BJ (cell line): ENCODE results near the gene CRYGS. TPM values are rescaled to one million over a fixed set of nuclear protein-coding genes. Genes with fewer than 3 reads are reported as not detected.
"Not testable (repeated sequence)": the region's sequence is repeated elsewhere in the genome, so short reads cannot be mapped to it uniquely, and the experiment has no call there.

Experiments used
- CTCF ChIA-PET: fragments of 350-600 bp; formaldehyde crosslinking; extraction: SDS; loops from one replicate; lab custom pipeline; 2021; ENCODE audit warnings: antibody characterized with exemption, inconsistent platforms; lab: Yijun Ruan, JAX
- POLR2A ChIA-PET: fragments of 300-600 bp; sonication (Branson Sonifier 250); formaldehyde crosslinking; extraction: SDS; loops from one replicate; lab custom pipeline; 2021; ENCODE audit warnings: antibody characterized with exemption; lab: Charles Lee
- DNase-seq: peaks from one replicate; pipeline ENCODE4 v3.0.0-alpha.2; 2011; ENCODE audit warnings: low read depth
- H3K27me3 ChIP-seq: 2 replicates; pipeline ENCODE4 v1.6.0; 2011; ENCODE audit warnings: low read length; ENCODE audit not compliant: control insufficient read depth, insufficient read depth
- H3K36me3 ChIP-seq: 2 replicates; pipeline ENCODE4 v1.5.1; 2011; ENCODE audit warnings: low read length; ENCODE audit not compliant: control insufficient read depth, insufficient read depth
- H3K4me3 ChIP-seq: 2 replicates; pipeline ENCODE4 v1.5.1; 2011; ENCODE audit warnings: low read depth, mild to moderate bottlenecking, control low read depth, low read length
- polyA plus RNA-seq: library from polyadenylated mRNA; depleted of rRNA; stranded (reverse); fragments of >200 nt; gene quantifications from 2 replicates; pipeline ENCODE4 v1.2.3, GENCODE V29; 2011
- TF ChIP-seq, protein P1 (sequence below): IDR thresholded peaks from 2 replicates; pipeline ENCODE4 v1.5.1; 2011; ENCODE audit warnings: low read depth, mild to moderate bottlenecking, control low read depth, inconsistent platforms, low read length, moderate library complexity; ENCODE audit not compliant: insufficient read depth

Gene CRYGS
- polyA plus RNA-seq, 1 experiment = 1.9 TPM

DNA sequence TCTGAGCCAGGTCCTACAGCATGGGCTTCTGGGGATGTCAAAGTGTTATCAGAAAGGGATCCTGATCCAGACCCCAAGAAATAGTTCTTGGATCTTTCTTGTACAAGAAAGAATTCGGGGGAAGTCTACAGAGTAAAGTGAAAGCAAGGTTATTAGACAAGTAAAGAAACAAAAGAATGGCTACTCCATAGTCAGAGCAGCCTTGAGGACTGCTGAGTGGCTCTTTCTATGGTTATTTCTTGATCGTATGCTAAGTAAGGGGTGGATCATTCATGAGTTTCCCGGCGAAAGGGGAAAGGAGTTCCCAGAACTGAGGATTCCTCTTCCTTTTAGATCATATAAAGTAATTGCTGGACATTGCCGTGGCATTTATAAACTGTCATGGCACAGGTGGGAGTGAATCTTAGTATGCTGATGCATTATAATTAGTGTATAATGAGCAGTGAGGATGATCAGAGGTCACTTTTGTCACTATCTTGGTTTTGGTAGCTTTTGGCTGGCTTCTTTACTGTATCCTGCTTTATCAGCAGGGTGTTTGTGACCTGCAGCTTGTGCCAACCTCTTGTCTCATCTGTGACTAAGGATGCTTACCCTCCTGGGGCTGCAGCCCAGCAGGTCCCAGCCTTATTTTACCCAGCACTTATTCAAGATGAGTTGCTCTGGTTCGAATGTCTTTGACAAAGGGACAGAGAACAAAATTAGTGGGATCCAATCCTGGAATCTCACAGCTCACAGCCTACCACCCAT lies 41.0 kb downstream of the CRYGS start:
- CTCF ChIA-PET = no interaction called here
- TF ChIP-seq, protein P1, sequence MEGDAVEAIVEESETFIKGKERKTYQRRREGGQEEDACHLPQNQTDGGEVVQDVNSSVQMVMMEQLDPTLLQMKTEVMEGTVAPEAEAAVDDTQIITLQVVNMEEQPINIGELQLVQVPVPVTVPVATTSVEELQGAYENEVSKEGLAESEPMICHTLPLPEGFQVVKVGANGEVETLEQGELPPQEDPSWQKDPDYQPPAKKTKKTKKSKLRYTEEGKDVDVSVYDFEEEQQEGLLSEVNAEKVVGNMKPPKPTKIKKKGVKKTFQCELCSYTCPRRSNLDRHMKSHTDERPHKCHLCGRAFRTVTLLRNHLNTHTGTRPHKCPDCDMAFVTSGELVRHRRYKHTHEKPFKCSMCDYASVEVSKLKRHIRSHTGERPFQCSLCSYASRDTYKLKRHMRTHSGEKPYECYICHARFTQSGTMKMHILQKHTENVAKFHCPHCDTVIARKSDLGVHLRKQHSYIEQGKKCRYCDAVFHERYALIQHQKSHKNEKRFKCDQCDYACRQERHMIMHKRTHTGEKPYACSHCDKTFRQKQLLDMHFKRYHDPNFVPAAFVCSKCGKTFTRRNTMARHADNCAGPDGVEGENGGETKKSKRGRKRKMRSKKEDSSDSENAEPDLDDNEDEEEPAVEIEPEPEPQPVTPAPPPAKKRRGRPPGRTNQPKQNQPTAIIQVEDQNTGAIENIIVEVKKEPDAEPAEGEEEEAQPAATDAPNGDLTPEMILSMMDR = no peak
- no peak for DNase-seq
- POLR2A ChIA-PET = no interaction called here
- Histone ChIP-seq H3K4me3 (no peak overlapping the region), H3K36me3 (no peaks in the 10 kb centered on the region), H3K27me3 (peaks cover 3% of the 10 kb centered on the region)

GRCh38 chr3:186502138-186502948 lies 41.8 kb downstream of the CRYGS start:
- Histone ChIP-seq H3K27me3 (peaks cover 3% of the 10 kb centered on the region), H3K36me3 (no peaks in the 10 kb centered on the region), H3K4me3 (no peak overlapping the region)
- DNase-seq = no peak
- POLR2A ChIA-PET = no interaction called here
- TF ChIP-seq, protein P1 = no peak
- CTCF ChIA-PET = no interaction called here

DNA sequence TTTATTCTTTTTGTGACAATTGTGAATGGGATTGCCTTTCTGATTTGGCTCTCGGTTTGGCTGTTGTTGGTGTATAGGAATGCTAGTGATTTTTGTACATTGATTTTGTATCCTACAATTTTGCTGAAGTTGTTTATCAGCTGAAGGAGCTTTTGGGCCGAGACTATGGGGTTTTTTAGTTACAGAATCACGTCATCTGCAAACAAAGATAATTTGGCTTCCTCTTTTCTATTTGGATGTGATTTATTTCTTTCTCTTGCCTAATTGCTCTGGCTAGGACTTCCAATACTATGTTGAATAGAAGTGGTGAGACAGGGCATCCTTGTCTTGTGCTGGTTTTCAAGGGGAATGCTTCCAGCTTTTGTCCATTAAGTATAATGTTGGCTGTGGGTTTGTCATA lies 44.2 kb downstream of the CRYGS start:
- CTCF ChIA-PET, H3K27me3 ChIP-seq, DNase-seq, H3K36me3 ChIP-seq, POLR2A ChIA-PET, H3K4me3 ChIP-seq: not testable (repeated sequence)

GRCh38 chr3:186498022-186498421 lies 46.2 kb downstream of the CRYGS start:
- POLR2A ChIA-PET, H3K27me3 ChIP-seq, CTCF ChIA-PET: not testable (repeated sequence)

DNA sequence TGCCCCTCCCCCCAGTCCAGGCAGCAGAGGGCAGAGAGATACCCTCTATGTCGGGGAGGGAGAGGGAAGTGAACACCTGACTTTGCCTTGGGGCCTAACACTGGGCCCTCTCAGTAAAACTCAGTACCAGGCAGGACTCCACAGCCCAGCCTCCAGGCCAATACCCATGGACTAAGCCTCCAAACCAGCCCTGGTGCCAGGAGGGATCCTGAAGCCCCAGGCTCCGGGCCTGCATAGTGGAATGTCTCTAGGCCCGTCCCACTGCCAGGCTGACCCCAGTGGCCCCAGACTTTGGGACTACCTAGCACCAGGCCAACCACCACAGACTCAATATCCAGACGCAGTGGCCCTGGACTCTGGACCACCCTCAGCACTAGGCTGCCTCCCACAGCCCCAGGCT lies 46.6 kb downstream of the CRYGS start:
- Histone ChIP-seq H3K36me3 (no peaks in the 10 kb centered on the region), H3K4me3 (no peak overlapping the region), H3K27me3 (peaks cover 3% of the 10 kb centered on the region)
- TF ChIP-seq, protein P1 = no peak
- ChIA-PET CTCF (no interaction called here), POLR2A (no interaction called here)
- DNase-seq = no peak

More at GRCh38 chr3:186498022-186498421, 46.2 kb downstream of the CRYGS start:
- H3K4me3 ChIP-seq, H3K36me3 ChIP-seq, DNase-seq: not testable (repeated sequence)

DNA sequence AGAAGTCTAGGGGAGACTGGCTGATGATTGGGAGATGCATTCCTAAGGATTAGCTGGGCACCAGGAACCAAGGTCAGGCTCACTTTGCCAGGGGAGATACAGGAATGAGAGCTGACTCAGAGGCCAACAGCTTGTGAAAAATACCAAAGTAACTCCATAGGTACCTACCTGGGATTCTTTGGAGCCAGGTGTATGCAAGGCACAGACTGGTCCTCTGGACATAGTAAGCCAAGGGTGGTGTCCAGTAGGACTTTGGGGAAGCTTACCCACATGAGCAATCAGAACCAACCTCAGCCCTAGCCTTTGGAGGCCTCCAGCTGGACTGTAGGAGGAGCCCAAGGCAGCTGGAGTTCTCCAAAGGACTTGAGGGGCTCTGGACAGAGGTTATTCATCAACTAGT lies 47.5 kb downstream of the CRYGS start:
- ChIA-PET CTCF (interaction anchor here (0.6 to 0.9 kb wide), 2 partner anchors 10 to 28 kb away, joined by 3 to 5 read pairs; no protein-coding TSS in a partner anchor), POLR2A (no interaction called here)

More for the DNA sequence above, 47.5 kb downstream of the CRYGS start:
- H3K4me3 ChIP-seq = no peak overlapping the region
- TF ChIP-seq, protein P1 = no peak
- no peaks in the 10 kb centered on the region for H3K36me3 ChIP-seq
- no peak for DNase-seq
- H3K27me3 ChIP-seq = peaks cover 3% of the 10 kb centered on the region
